Fibroblast of mammary gland (primary cell): Measurements from ENCODE around the gene PAQR5.
"Not testable (repeated sequence)": the region's sequence is repeated elsewhere in the genome, so short reads cannot be mapped to it uniquely, and the experiment has no call there.

Experiments
- DNase-seq: peaks from one replicate; pipeline ENCODE4 v3.0.0-alpha.2; 2010; ENCODE audit warnings: low read depth
- H3K4me3 ChIP-seq: 2 replicates; pipeline ENCODE4 v1.5.1; 2011; ENCODE audit warnings: low read depth, mild to moderate bottlenecking, low read length, moderate library complexity; ENCODE audit not compliant: control insufficient read depth
- CTCF ChIP-seq: conservative IDR thresholded peaks from 2 replicates; pipeline ENCODE4 v1.5.1; 2011; ENCODE audit warnings: low read depth, low read length, inconsistent platforms; ENCODE audit not compliant: control insufficient read depth, insufficient read depth

PAQR5 gene

GRCh38 chr15:69288011-69288410 is 10.7 kb upstream of the PAQR5 start:
- H3K4me3 ChIP-seq = no peak overlapping the region
- DNase-seq = no peak
- no peak for TF ChIP-seq CTCF

- no peak for TF ChIP-seq CTCF
Observed at GRCh38 chr15:69288531-69289341, 10.0 kb upstream of the PAQR5 start.

DNA sequence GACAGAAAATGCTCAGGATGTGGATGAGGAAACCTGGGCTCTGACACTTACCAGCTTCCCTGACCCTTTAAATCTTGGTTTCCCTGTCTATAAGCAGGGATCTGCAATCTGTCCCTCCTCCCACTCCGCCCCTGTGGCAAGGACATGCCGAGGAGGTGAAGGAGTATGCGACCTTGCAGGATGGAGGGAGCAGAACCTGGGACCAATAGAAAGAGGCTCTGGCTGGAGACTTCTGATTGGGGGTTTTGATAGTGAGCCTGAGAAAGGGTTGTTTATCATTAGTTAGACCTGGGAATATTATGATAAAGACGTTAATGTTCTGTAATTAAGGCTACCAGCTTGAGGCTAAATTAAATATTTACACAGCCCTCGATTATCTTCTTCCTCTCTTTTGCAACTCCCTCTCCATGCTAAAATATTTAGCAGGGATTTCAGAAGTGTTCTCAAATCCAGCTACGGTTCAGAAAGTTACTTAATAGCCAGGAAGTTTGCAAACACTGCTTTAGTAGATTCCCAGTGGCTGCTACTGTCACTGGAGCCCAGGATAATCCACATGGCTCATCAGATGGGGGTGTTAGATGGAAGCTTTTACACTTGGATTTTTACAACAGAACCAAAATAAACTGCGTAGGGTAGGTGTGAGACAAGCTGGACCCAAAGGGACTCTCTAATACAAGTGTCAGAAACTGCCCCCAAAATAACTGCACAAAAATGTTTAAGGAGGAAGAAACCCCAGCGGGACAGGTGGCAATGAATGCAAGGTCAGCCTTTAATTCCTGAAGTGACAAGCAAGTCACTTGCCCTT is 9.2 kb upstream of the PAQR5 start:
- no peak for DNase-seq
- no peak for TF ChIP-seq CTCF
- H3K4me3 ChIP-seq = no peak overlapping the region

More at GRCh38 chr15:69288531-69289341, 10.0 kb upstream of the PAQR5 start:
- no peak overlapping the region for H3K4me3 ChIP-seq
- DNase-seq = no peak

- peak; percentile 45 for DNase-seq
- H3K4me3 ChIP-seq = no peak overlapping the region
- TF ChIP-seq CTCF = no peak
Observed at GRCh38 chr15:69290346-69291164, 8.2 kb upstream of the PAQR5 start.

- not testable (repeated sequence) for H3K4me3 ChIP-seq, DNase-seq
Observed at GRCh38 chr15:69291651-69292050, 7.1 kb upstream of the PAQR5 start.

- H3K4me3 ChIP-seq = no peak overlapping the region
- TF ChIP-seq CTCF = no peak
- DNase-seq = no peak
Observed at GRCh38 chr15:69292826-69293420, 5.8 kb upstream of the PAQR5 start.
